A549 (cell line): ENCODE measurements around the gene CAPN7. TPM values are rescaled to one million over a fixed set of nuclear protein-coding genes. Genes with fewer than 3 reads are reported as not detected.

Experiments used
- ATAC-seq, 2 experiments: fragments of 200-7000 bp in 1 of 2; fragments of >200 bp in 1 of 2; cut with Nextera tagmentation in 1 of 2; cut with Tn5 transposase in 1 of 2; 3 replicates each; pipeline versions ENCODE4 v1.8.0 to v1.9.1; 2018 to 2020; ENCODE audit warnings: mild to moderate bottlenecking in 1 of 2, moderate library complexity in 1 of 2
- CTCF ChIA-PET: fragments of 300-600 bp; sonication (Branson Sonifier 250); formaldehyde crosslinking; extraction: SDS; loops from one replicate; lab custom pipeline; 2021; ENCODE audit warnings: antibody characterized with exemption, inconsistent platforms; lab: Yijun Ruan, JAX
- POLR2A ChIA-PET: fragments of 350-600 bp; formaldehyde crosslinking; extraction: SDS; loops from one replicate; lab custom pipeline; 2021; ENCODE audit warnings: antibody characterized with exemption, inconsistent platforms; lab: Yijun Ruan, JAX
- DNase-seq, 2 experiments: peaks; one replicate each; pipeline versions ENCODE4 v3.0.0 to v3.0.0-alpha.2; 2011 to 2016; ENCODE audit warnings: low read depth in 1 of 2, low spot score in 1 of 2
- FAIRE-seq: peaks from 2 replicates; lab custom pipeline; 2011; peaks lifted over from hg19 to GRCh38; lab: Jason Lieb, UNC
- H3K27ac ChIP-seq, 2 experiments: fragments of >200 bp; sonication (Bioruptor Twin); formaldehyde crosslinking; 3 replicates each; pipeline ENCODE4 v1.5.1; 2016 to 2017
- H3K4me1 ChIP-seq: fragments of >200 bp; sonication (Bioruptor Twin); formaldehyde crosslinking; 3 replicates; pipeline ENCODE4 v1.6.1; 2016
- H3K4me2 ChIP-seq: fragments of >200 bp; sonication (Bioruptor Twin); formaldehyde crosslinking; 3 replicates; pipeline ENCODE4 v1.6.1; 2016
- H3K4me3 ChIP-seq: fragments of >200 bp; sonication (Bioruptor Twin); formaldehyde crosslinking; 3 replicates; pipeline ENCODE4 v1.5.1; 2016
- H3K9me3 ChIP-seq: fragments of >200 bp; sonication (Bioruptor Twin); formaldehyde crosslinking; 3 replicates; pipeline ENCODE4 v1.6.1; 2016
- CBX8 ChIP-seq: fragments of 200-600 bp; sonication (generic); IDR thresholded peaks from 2 replicates; pipeline ENCODE4 v1.6.1; 2016
- CEBPB ChIP-seq, 2 experiments: fragments of >200 bp in 1 of 2; sonication (Bioruptor Twin) in 1 of 2; formaldehyde crosslinking in 1 of 2; IDR thresholded peaks; 2 replicates each; pipeline ENCODE4 v1.6.1; 2012 to 2016
- CHD2 ChIP-seq: fragments of 150-350 bp; IDR thresholded peaks from 2 replicates; pipeline ENCODE4 v1.6.1; 2014; ENCODE audit warnings: low read length; ENCODE audit not compliant: partially characterized antibody
- EP300 ChIP-seq, 2 experiments: fragments of >200 bp; sonication (Bioruptor Twin); formaldehyde crosslinking; IDR thresholded peaks; 2 replicates in 1 of 2; 3 replicates in 1 of 2; pipeline ENCODE4 v1.6.1; 2016 to 2017
- GATA3 ChIP-seq: IDR thresholded peaks from 2 replicates; pipeline ENCODE4 v1.6.1; 2012; ENCODE audit warnings: borderline replicate concordance
- JUN ChIP-seq, 2 experiments: fragments of >200 bp; sonication (Bioruptor Twin); formaldehyde crosslinking; IDR thresholded peaks; 2 replicates in 1 of 2; 3 replicates in 1 of 2; pipeline ENCODE4 v1.6.1; 2016 to 2017
- KDM1A ChIP-seq: fragments of 200-600 bp; sonication (generic); IDR thresholded peaks from 2 replicates; pipeline ENCODE4 v1.6.1; 2016; ENCODE audit warnings: low read depth, mild to moderate bottlenecking
- MYC ChIP-seq: IDR thresholded peaks from 2 replicates; pipeline ENCODE4 v1.6.1; 2012; ENCODE audit warnings: mild to moderate bottlenecking, inconsistent platforms, low read length, improper control_type of control experiment, borderline replicate concordance
- POLR2A ChIP-seq: IDR thresholded peaks from 2 replicates; pipeline ENCODE4 v1.6.1; 2012; ENCODE audit warnings: mild to moderate bottlenecking, low read length
- POLR2AphosphoS2 ChIP-seq: conservative IDR thresholded peaks from 2 replicates; pipeline ENCODE4 v1.6.1; 2012; ENCODE audit warnings: low read length, improper control_type of control experiment, inconsistent platforms
- RFX5 ChIP-seq: fragments of 450-650 bp; IDR thresholded peaks from 2 replicates; pipeline ENCODE4 v1.7.1; 2014; ENCODE audit warnings: antibody characterized with exemption, mild to moderate bottlenecking, moderate library complexity
- SMC3 ChIP-seq: fragments of >200 bp; sonication (Bioruptor Twin); formaldehyde crosslinking; IDR thresholded peaks from 3 replicates; pipeline ENCODE4 v1.6.1; 2018; ENCODE audit warnings: inconsistent platforms
- SREBF2 ChIP-seq: fragments of 450-650 bp; IDR thresholded peaks from 2 replicates; pipeline ENCODE4 v1.6.1; 2014; ENCODE audit warnings: mild to moderate bottlenecking, moderate library complexity
- TP53 ChIP-seq: fragments of 250-450 bp; sonication (Bioruptor Pico); IDR thresholded peaks from 2 replicates; pipeline ENCODE4 v1.5.0; 2021; ENCODE audit warnings: mild to moderate bottlenecking, moderate library complexity
- ZFP36 ChIP-seq: fragments of 450-650 bp; IDR thresholded peaks from 2 replicates; pipeline ENCODE4 v1.6.1; 2014; ENCODE audit warnings: borderline replicate concordance; ENCODE audit not compliant: partially characterized antibody
- ZSCAN20 ChIP-seq: fragments of 250-450 bp; sonication (Bioruptor Pico); IDR thresholded peaks from 2 replicates; pipeline ENCODE4 v1.8.0; 2022; ENCODE audit warnings: mild to moderate bottlenecking, moderate library complexity
- WGBS: methylation state at CpG from one replicate; pipeline ENCODE4 v1.1.6; 2017; ENCODE audit errors: missing lambda C conversion rate; 5-methylcytosine and 5-hydroxymethylcytosine counted together
- polyA plus RNA-seq, 4 experiments: library from polyadenylated mRNA; depleted of rRNA in 3 of 4; stranded (reverse); fragments of >200 nt; fragmentation: RNase III in 1 of 4; extraction: RNeasy Plus Mini Kit Qiagen cat#74134 plus additional on column Dnase treatment in 1 of 4; gene quantifications; 2 replicates in 3 of 4; 3 replicates in 1 of 4; pipeline ENCODE4 v1.2.3, GENCODE V29; 2011 to 2017
- TF ChIP-seq, protein P1 (sequence below): IDR thresholded peaks from 2 replicates; pipeline ENCODE4 v1.6.1; 2012
- TF ChIP-seq, protein P2 (sequence below): fragments of 250-450 bp; sonication (Bioruptor Pico); IDR thresholded peaks from 2 replicates; pipeline ENCODE4 v1.5.0; 2021; ENCODE audit warnings: mild to moderate bottlenecking, moderate library complexity, borderline replicate concordance
- TF ChIP-seq, protein P3 (sequence below): fragments of 250-450 bp; sonication (Bioruptor Pico); IDR thresholded peaks from 2 replicates; pipeline ENCODE4 v1.5.0; 2020; ENCODE audit warnings: low read depth, mild to moderate bottlenecking, moderate library complexity
- TF ChIP-seq, protein P4 (sequence below): fragments of >200 bp; sonication (Bioruptor Twin); formaldehyde crosslinking; IDR thresholded peaks from 3 replicates; pipeline ENCODE4 v1.6.1; 2016

The CAPN7 gene
- polyA plus RNA-seq, 2 of the 4 experiments (the other 2 are of a cell fraction): 19.9 to 36.8 TPM

DNA sequence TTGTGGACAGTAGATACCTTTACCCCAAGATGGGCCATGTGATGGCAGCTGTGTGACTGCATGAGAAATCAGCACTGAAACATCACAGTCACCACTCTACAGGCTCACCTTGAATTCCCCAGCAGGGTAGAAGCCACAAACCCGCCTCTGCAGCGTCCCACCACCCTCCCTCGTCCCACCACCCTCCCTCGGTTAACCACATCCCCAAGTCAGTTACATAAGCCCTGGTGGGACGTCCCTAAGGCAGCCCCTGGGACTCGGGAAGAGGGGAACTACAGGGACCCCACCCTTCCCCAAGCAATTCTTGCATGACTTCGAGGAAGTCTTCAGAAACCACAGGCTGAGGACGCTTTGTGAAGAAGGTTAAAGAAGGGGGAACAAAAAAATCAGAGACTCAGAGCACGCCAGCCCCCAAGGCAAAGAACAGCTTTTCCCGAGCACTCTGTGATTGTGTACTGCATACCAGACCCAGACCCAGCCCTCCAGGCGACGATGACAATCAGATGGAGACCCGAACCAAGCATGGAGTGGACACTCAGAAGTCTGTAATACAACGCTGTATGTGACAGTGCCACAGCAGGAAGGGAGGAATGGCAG lies 65.8 kb downstream of the CAPN7 start:
- ATAC-seq (no peak), DNase-seq (no peak), FAIRE-seq (no peak)
- TF ChIP-seq CEBPB (IDR thresholded peaks at IDR 0.05): no peak
- no peak for TF ChIP-seq TP53 (CRISPR knock-in tag)
- TF ChIP-seq, protein P1, sequence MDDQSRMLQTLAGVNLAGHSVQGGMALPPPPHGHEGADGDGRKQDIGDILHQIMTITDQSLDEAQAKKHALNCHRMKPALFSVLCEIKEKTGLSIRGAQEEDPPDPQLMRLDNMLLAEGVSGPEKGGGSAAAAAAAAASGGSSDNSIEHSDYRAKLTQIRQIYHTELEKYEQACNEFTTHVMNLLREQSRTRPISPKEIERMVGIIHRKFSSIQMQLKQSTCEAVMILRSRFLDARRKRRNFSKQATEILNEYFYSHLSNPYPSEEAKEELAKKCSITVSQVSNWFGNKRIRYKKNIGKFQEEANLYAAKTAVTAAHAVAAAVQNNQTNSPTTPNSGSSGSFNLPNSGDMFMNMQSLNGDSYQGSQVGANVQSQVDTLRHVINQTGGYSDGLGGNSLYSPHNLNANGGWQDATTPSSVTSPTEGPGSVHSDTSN: no peak
- TF ChIP-seq, protein P2, sequence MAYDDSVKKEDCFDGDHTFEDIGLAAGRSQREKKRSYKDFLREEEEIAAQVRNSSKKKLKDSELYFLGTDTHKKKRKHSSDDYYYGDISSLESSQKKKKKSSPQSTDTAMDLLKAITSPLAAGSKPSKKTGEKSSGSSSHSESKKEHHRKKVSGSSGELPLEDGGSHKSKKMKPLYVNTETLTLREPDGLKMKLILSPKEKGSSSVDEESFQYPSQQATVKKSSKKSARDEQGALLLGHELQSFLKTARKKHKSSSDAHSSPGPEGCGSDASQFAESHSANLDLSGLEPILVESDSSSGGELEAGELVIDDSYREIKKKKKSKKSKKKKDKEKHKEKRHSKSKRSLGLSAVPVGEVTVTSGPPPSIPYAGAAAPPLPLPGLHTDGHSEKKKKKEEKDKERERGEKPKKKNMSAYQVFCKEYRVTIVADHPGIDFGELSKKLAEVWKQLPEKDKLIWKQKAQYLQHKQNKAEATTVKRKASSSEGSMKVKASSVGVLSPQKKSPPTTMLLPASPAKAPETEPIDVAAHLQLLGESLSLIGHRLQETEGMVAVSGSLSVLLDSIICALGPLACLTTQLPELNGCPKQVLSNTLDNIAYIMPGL (CRISPR knock-in tag): no peak
- TF ChIP-seq KDM1A: no peak
- TF ChIP-seq RFX5: no peak
- TF ChIP-seq SMC3: no peak
- no peak for TF ChIP-seq POLR2A
- no peak for TF ChIP-seq SREBF2
- TF ChIP-seq ZSCAN20: no peak
- TF ChIP-seq MYC: no peak
- TF ChIP-seq, protein P3, sequence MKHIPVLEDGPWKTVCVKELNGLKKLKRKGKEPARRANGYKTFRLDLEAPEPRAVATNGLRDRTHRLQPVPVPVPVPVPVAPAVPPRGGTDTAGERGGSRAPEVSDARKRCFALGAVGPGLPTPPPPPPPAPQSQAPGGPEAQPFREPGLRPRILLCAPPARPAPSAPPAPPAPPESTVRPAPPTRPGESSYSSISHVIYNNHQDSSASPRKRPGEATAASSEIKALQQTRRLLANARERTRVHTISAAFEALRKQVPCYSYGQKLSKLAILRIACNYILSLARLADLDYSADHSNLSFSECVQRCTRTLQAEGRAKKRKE (CRISPR knock-in tag): no peak
- TF ChIP-seq ZFP36: no peak
- TF ChIP-seq CBX8: no peak
- TF ChIP-seq, protein P4, sequence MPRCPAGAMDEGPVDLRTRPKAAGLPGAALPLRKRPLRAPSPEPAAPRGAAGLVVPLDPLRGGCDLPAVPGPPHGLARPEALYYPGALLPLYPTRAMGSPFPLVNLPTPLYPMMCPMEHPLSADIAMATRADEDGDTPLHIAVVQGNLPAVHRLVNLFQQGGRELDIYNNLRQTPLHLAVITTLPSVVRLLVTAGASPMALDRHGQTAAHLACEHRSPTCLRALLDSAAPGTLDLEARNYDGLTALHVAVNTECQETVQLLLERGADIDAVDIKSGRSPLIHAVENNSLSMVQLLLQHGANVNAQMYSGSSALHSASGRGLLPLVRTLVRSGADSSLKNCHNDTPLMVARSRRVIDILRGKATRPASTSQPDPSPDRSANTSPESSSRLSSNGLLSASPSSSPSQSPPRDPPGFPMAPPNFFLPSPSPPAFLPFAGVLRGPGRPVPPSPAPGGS: no peak
- no peak for TF ChIP-seq JUN (IDR thresholded peaks at IDR 0.05)
- H3K4me2 ChIP-seq: no peak overlapping the region
- peak overlapping the region in 1 of 2 experiments; percentile 27; a peak in 1 of 6 replicates for H3K27ac ChIP-seq
- ChIA-PET CTCF (interaction anchor here (0.9 to 11.1 kb wide), 2 partner anchors 10 to 107 kb away, joined by 3 to 121 read pairs; no protein-coding TSS in a partner anchor), POLR2A (interaction anchor here (0.6 kb wide), 1 partner anchor 22 kb away, joined by 6 read pairs; no protein-coding TSS in a partner anchor)
- peaks cover 21% of the 10 kb centered on the region for H3K4me1 ChIP-seq
- H3K4me3 ChIP-seq: no peak overlapping the region
- WGBS: 96% methylated on average over 14 of the region's 14 CpGs
- H3K9me3 ChIP-seq: no peaks in the 10 kb centered on the region

DNA sequence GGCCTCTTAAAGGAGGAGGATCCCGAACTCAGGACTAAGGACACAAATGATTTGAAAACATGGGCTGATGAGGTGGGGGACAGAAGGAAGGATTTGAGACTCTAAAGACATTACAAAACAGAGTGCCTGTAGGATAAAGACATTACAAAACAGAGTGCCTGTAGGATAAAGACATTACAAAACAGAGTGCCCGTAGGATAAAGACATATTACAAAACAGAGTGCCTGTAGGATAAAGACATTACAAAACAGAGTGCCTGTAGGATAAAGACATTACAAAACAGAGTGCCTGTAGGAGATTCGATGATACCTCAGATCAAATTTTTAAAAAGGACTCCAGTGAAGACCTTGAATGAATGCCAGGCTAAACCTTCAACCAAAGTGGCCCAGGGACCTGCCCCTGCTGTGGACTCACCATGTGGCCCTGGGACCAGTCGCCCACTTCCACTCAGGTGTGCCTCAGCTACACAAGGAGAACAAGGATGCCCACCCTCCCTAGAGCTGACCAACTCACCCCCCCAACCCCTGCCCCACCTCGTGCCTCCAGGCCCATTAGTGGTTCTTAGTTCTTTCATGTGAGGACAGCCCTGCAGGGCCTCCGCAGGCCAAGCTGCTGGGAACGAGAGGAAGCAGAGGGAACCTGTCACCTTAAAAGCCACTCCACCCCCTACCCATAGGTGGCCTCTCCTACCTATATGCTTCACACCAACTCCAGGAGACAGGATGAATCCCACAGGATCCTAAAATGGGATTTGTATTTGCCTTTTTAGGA lies 66.6 kb downstream of the CAPN7 start:
- DNase-seq: no peak

More for the DNA sequence above, 66.6 kb downstream of the CAPN7 start:
- H3K4me2 ChIP-seq: no peak overlapping the region
- H3K4me1 ChIP-seq: peaks cover 21% of the 10 kb centered on the region
- POLR2A ChIA-PET: no interaction called here
- peak overlapping the region in 1 of 2 experiments; percentile 27; a peak in 1 of 6 replicates for H3K27ac ChIP-seq
- WGBS: 81% methylated on average over 7 of the region's 7 CpGs
- no peak overlapping the region for H3K4me3 ChIP-seq
- no peaks in the 10 kb centered on the region for H3K9me3 ChIP-seq
- FAIRE-seq (no peak), ATAC-seq (no peak)
- CTCF ChIA-PET: interaction anchor here (0.9 to 1.7 kb wide), 2 partner anchors 60 to 106 kb away, joined by 3 to 5 read pairs; partner anchors contain the start of gene SH3BP5
- TF ChIP-seq CHD2: no peak
- no peak for TF ChIP-seq ZFP36
- no peak for TF ChIP-seq EP300 (IDR thresholded peaks at IDR 0.05)
- no peak for TF ChIP-seq GATA3
- no peak for TF ChIP-seq POLR2AphosphoS2
